Stomach (tissue), 9 donors: ENCODE data around the gene SLC25A45. TPM values are rescaled to one million over a fixed set of nuclear protein-coding genes. Genes with fewer than 3 reads are reported as not detected.

Experiments
- DNase-seq, 2 donors: peaks; one replicate each; pipeline versions ENCODE4 v3.0.0 to v3.0.0-alpha.2; 2013 to 2019
- H3K27ac ChIP-seq, 5 donors: fragments of 200-600 bp in 4 of 5; sonication (generic) in 4 of 5; one replicate each; pipeline ENCODE4 v1.5.1; 2013 to 2019; ENCODE audit warnings: mild to moderate bottlenecking in 1 of 5, moderate library complexity in 1 of 5
- H3K27me3 ChIP-seq, 3 donors: fragments of 200-600 bp; sonication (generic); one replicate each; pipeline ENCODE4 v1.5.1; 2017 to 2019; ENCODE audit warnings: mixed run types in 1 of 3
- H3K36me3 ChIP-seq, 4 donors: fragments of 200-600 bp; sonication (generic); 1 replicate in 3 of 4; 2 replicates in 1 of 4; pipeline ENCODE4 v1.5.1; 2016 to 2019
- H3K4me1 ChIP-seq, 4 donors: fragments of 200-600 bp; sonication (generic); one replicate each; pipeline ENCODE4 v1.5.1; 2016 to 2019
- H3K4me3 ChIP-seq, 4 donors: fragments of 200-600 bp; sonication (generic) in 3 of 4; one replicate each; pipeline ENCODE4 v1.5.1; 2016 to 2019; ENCODE audit warnings: mild to moderate bottlenecking in 1 of 4
- H3K9me3 ChIP-seq, 4 donors: fragments of 200-600 bp; sonication (generic); one replicate each; pipeline ENCODE4 v1.5.1; 2016 to 2019
- CTCF ChIP-seq, 7 experiments: fragments of 450-650 bp in 4 of 7; fragments of 200-600 bp in 3 of 7; sonication (generic) in 3 of 7; IDR thresholded peaks; one replicate each; pipeline ENCODE4 v1.5.1; 2016 to 2019; ENCODE audit warnings: antibody characterized with exemption in 7 of 7, control low read depth in 2 of 7, mild to moderate bottlenecking in 1 of 7
- EP300 ChIP-seq: sonication (generic); formaldehyde crosslinking; IDR thresholded peaks from one replicate; pipeline ENCODE4 v1.6.1; 2017; ENCODE audit warnings: antibody characterized with exemption
- POLR2A ChIP-seq, 4 donors: fragments of 450-650 bp; IDR thresholded peaks; one replicate each; pipeline ENCODE4 v1.6.1; 2016; ENCODE audit warnings: antibody characterized with exemption in 4 of 4, control low read depth in 2 of 4, mild to moderate bottlenecking in 1 of 4, moderate library complexity in 1 of 4
- POLR2AphosphoS5 ChIP-seq, 3 donors: sonication (generic); formaldehyde crosslinking; IDR thresholded peaks; one replicate each; pipeline ENCODE4 v1.6.1; 2016; ENCODE audit warnings: antibody characterized with exemption in 3 of 3
- WGBS, 5 donors: extraction: QIAGEN DNeasy Blood & Tissue Kit in 3 of 5; methylation state at CpG; one replicate each; pipeline versions ENCODE4 v1.1.5 to v1.1.7; 2013 to 2018; 5-methylcytosine and 5-hydroxymethylcytosine counted together
- intact Hi-C: fragments of 100-400 bp; cut with DNase I; formaldehyde crosslinking; loops from one replicate; pipeline ENCODE4 v1.15.1; 2023; ENCODE audit warnings: low total_unique reads
- polyA plus RNA-seq, 3 donors: library from polyadenylated mRNA; stranded (reverse); fragments of 200-250 nt; gene quantifications; one replicate each; pipeline ENCODE4 v1.2.3, GENCODE V29; 2013
- total RNA-seq, 5 donors: library from RNA; depleted of rRNA; stranded (reverse); fragments of >200 nt; gene quantifications; one replicate each; pipeline versions ENCODE4 v1.1.0 to v1.2.3, GENCODE V29; 2014 to 2016
- donor health status: healthy with polysubstance abuse.
- donor health status: Bipolar disorder and iron deficiency.
- donor health status: healthy.

The SLC25A45 gene
- total and polyA plus RNA-seq, 8 donors, result 1.2 to 101 (median 2.7) TPM

GRCh38 chr11:65426839-65427690 lies 44.6 kb upstream of the SLC25A45 start:
- H3K27me3 ChIP-seq, result no peaks in the 10 kb centered on the region
- no peaks in the 10 kb centered on the region for H3K9me3 ChIP-seq
- intact Hi-C loops, result loop anchor here (5.0 kb wide), 1 partner anchor 75 kb away; no protein-coding TSS in a partner anchor
- DNase-seq, result peak; percentile 75 to 80
- peak overlapping the region; percentile 93 to 100 (median 99) for H3K27ac ChIP-seq
- TF ChIP-seq POLR2A (IDR thresholded peaks at IDR 0.05), result peak in 2 of 4 donors; percentile 65 to 78
- no peak for TF ChIP-seq CTCF (IDR thresholded peaks at IDR 0.05)
- TF ChIP-seq POLR2AphosphoS5 (IDR thresholded peaks at IDR 0.05), result peak; percentile 12 to 98 (median 85)
- no peak for TF ChIP-seq EP300
- 3 to 16% (median 7%) methylated on average over 10 of the region's 10 CpGs for WGBS, 5 donors
- peaks cover 18 to 49% (median 21%) of the 10 kb centered on the region in 4 donors for H3K36me3 ChIP-seq
- peaks cover 29 to 59% (median 48%) of the 10 kb centered on the region in 4 donors for H3K4me1 ChIP-seq
- H3K4me3 ChIP-seq, result peak overlapping the region; percentile 81 to 92 (median 86)

GRCh38 chr11:65425971-65426838 lies 43.8 kb upstream of the SLC25A45 start:
- no peak for TF ChIP-seq CTCF (IDR thresholded peaks at IDR 0.05)
- TF ChIP-seq POLR2AphosphoS5 (IDR thresholded peaks at IDR 0.05), result peak; percentile 63 to 91 (median 87)
- peak in 1 of 4 donors; percentile 58 for TF ChIP-seq POLR2A (IDR thresholded peaks at IDR 0.05)
- intact Hi-C loops, result loop anchor here (5.0 kb wide), 1 partner anchor 76 kb away; no protein-coding TSS in a partner anchor
- H3K4me1 ChIP-seq, result peaks cover 28 to 57% (median 44%) of the 10 kb centered on the region in 4 donors

GRCh38 chr11:65425105-65425970 lies 42.9 kb upstream of the SLC25A45 start:
- H3K9me3 ChIP-seq, result no peaks in the 10 kb centered on the region
- peaks cover 18 to 49% (median 20%) of the 10 kb centered on the region in 4 donors for H3K36me3 ChIP-seq
- peaks cover 37 to 57% (median 42%) of the 10 kb centered on the region in 4 donors for H3K4me1 ChIP-seq
- H3K27me3 ChIP-seq, result no peaks in the 10 kb centered on the region
- WGBS, 5 donors, result 0 to 7% (median 1%) methylated on average over 9 of the region's 9 CpGs
- peak; percentile 60 to 88 for DNase-seq
- TF ChIP-seq POLR2A (IDR thresholded peaks at IDR 0.05), result peak in 2 of 4 donors; percentile 63 to 83
- peak in 1 of 7 experiments; percentile 6 for TF ChIP-seq CTCF (IDR thresholded peaks at IDR 0.05)
- no peak for TF ChIP-seq EP300
- TF ChIP-seq POLR2AphosphoS5 (IDR thresholded peaks at IDR 0.05), result peak; percentile 57 to 97 (median 94)
- H3K27ac ChIP-seq, result peak overlapping the region; percentile 98 to 100 (median 99)
- H3K4me3 ChIP-seq, result peak overlapping the region; percentile 81 to 92 (median 86)
- intact Hi-C loops, result loop anchor here (5.0 kb wide), 1 partner anchor 77 kb away; no protein-coding TSS in a partner anchor

More at GRCh38 chr11:65425971-65426838, 43.8 kb upstream of the SLC25A45 start:
- Histone ChIP-seq H3K4me3 (peak overlapping the region; percentile 81 to 92 (median 86)), H3K27ac (peak overlapping the region; percentile 78 to 100 (median 99)), H3K36me3 (peaks cover 18 to 49% (median 20%) of the 10 kb centered on the region in 4 donors), H3K9me3 (no peaks in the 10 kb centered on the region), H3K27me3 (no peaks in the 10 kb centered on the region)
- WGBS, 5 donors, result 0 to 4% (median 1%) methylated on average over 9 of the region's 9 CpGs
- peak; percentile 40 to 84 for DNase-seq
